Keratinocyte (primary cell): ENCODE results near the gene TENM4. TPM values are rescaled to one million over a fixed set of nuclear protein-coding genes. Genes with fewer than 3 reads are reported as not detected.

Experiments
- DNase-seq: peaks from one replicate; pipeline ENCODE4 v3.0.0-alpha.2; 2011; ENCODE audit warnings: low read depth, missing footprints, low spot score
- FAIRE-seq: peaks from 2 replicates; lab custom pipeline; 2011; peaks lifted over from hg19 to GRCh38; lab: Jason Lieb, UNC
- H2AFZ ChIP-seq: 2 replicates; pipeline ENCODE4 v1.6.0; 2012; ENCODE audit warnings: low read length, control low read depth, inconsistent platforms; ENCODE audit not compliant: control insufficient read depth
- H3K27ac ChIP-seq: 2 replicates; pipeline ENCODE4 v1.5.1; 2011; ENCODE audit warnings: low read length; ENCODE audit not compliant: control insufficient read depth, insufficient read depth
- H3K27me3 ChIP-seq: 3 replicates; pipeline ENCODE4 v1.6.0; 2011; ENCODE audit warnings: low read length; ENCODE audit not compliant: control insufficient read depth, insufficient read depth; ENCODE audit errors: extremely low read depth
- H3K36me3 ChIP-seq, 2 experiments: 2 replicates in 1 of 2; 3 replicates in 1 of 2; pipeline ENCODE4 v1.5.1; 2011; ENCODE audit warnings: low read length in 2 of 2, mild to moderate bottlenecking in 1 of 2; ENCODE audit not compliant: control insufficient read depth in 2 of 2, insufficient read depth in 2 of 2; ENCODE audit errors: extremely low read depth in 1 of 2
- H3K4me1 ChIP-seq: 3 replicates; pipeline ENCODE4 v1.5.1; 2011; ENCODE audit warnings: low read length; ENCODE audit not compliant: control insufficient read depth, insufficient read depth; ENCODE audit errors: extremely low read depth
- H3K4me2 ChIP-seq: 3 replicates; pipeline ENCODE4 v1.6.0; 2011; ENCODE audit warnings: low read depth, low read length; ENCODE audit not compliant: control insufficient read depth, insufficient read depth; ENCODE audit errors: extremely low read depth
- H3K4me3 ChIP-seq, 3 experiments: fragments of 200-600 bp in 1 of 3; sonication (generic) in 1 of 3; 2 replicates in 2 of 3; 3 replicates in 1 of 3; pipeline ENCODE4 v1.5.1; 2011 to 2016; ENCODE audit warnings: low read length in 3 of 3, mild to moderate bottlenecking in 3 of 3, control low read depth in 2 of 3, inconsistent platforms in 1 of 3, low read depth in 1 of 3, mixed read lengths in 1 of 3, mixed run types in 1 of 3, moderate library complexity in 1 of 3; ENCODE audit not compliant: control insufficient read depth in 2 of 3, insufficient read depth in 2 of 3; ENCODE audit errors: extremely low read depth in 1 of 3
- H3K79me2 ChIP-seq: 2 replicates; pipeline ENCODE4 v1.6.0; 2012; ENCODE audit warnings: low read length; ENCODE audit not compliant: control insufficient read depth, insufficient read depth
- H3K9ac ChIP-seq: 3 replicates; pipeline ENCODE4 v1.6.0; 2011; ENCODE audit warnings: low read length; ENCODE audit not compliant: control insufficient read depth, insufficient read depth; ENCODE audit errors: extremely low read depth
- H3K9me1 ChIP-seq: 3 replicates; pipeline ENCODE4 v1.6.0; 2011; ENCODE audit warnings: low read length; ENCODE audit not compliant: control insufficient read depth, insufficient read depth; ENCODE audit errors: extremely low read depth
- H3K9me3 ChIP-seq: 2 replicates; pipeline ENCODE4 v1.5.1; 2012; ENCODE audit warnings: low read depth, low read length; ENCODE audit not compliant: control insufficient read depth
- H4K20me1 ChIP-seq: 3 replicates; pipeline ENCODE4 v1.6.0; 2011; ENCODE audit warnings: low read length; ENCODE audit not compliant: control insufficient read depth, insufficient read depth; ENCODE audit errors: extremely low read depth
- EZH2 ChIP-seq: IDR thresholded peaks from one replicate; pipeline ENCODE4 v1.6.1; 2012; ENCODE audit warnings: inconsistent platforms, mild to moderate bottlenecking, low read length, moderate library complexity
- dilution Hi-C: fragments of 300-500 bp; cut with MboI; formaldehyde crosslinking; loops from one replicate; pipeline ENCODE4 v1.7.0; 2020; ENCODE audit warnings: low sequenced_read_pairs; ENCODE audit not compliant: extremely low pct_ligation_motif_present
- polyA plus RNA-seq, 5 experiments: library from polyadenylated mRNA; depleted of rRNA in 3 of 5; stranded (reverse) in 3 of 5; stranded (forward) in 1 of 5; unstranded in 1 of 5; fragments of >200 nt; gene quantifications; 1 replicate in 1 of 5; 2 replicates in 3 of 5; 3 replicates in 1 of 5; pipeline versions ENCODE4 v1.2.1 to v1.2.3, GENCODE V29; 2011 to 2012; ENCODE audit warnings: missing spikeins in 2 of 5, low read depth in 1 of 5, low replicate concordance in 1 of 5
- TF ChIP-seq, protein P1 (sequence below), 3 experiments: IDR thresholded peaks in 1 of 3; conservative IDR thresholded peaks in 1 of 3; optimal IDR thresholded peaks in 1 of 3; 2 replicates in 2 of 3; 3 replicates in 1 of 3; pipeline versions ENCODE3 to v1.5.1; 2011; ENCODE audit warnings: low read length in 3 of 3, mild to moderate bottlenecking in 3 of 3, moderate library complexity in 2 of 3, control low read depth in 1 of 3, inconsistent platforms in 1 of 3; ENCODE audit not compliant: insufficient read depth in 2 of 3; ENCODE audit errors: extremely low read depth in 1 of 3

TENM4 gene
- polyA plus RNA-seq, 1 donor (not counting 4 experiments of a cell fraction or from before 2014, with no cell fraction given): 3.5 TPM

DNA sequence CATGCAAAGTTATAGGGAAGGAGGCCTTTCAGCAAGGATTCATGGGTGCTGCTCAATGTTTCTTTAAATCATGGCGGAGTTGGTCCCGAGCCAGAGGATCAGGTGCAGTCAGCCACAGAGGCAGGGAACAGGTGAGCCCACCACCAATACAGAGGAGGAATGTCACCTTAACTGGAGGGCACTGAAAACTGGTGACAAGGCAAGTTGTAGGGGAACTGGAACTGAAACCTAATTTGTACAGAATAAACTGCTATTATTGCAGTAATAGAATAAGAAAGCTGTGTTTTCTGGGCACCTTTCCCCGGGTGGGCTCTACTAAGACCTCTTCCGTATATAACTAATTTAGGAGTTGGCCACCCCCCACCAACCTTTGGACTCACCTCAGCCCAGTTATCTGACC lies 570.2 kb downstream of the TENM4 start:
- no peaks in the 10 kb centered on the region for H3K9me3 ChIP-seq
- no peaks in the 10 kb centered on the region for H4K20me1 ChIP-seq
- H3K4me2 ChIP-seq: no peak overlapping the region
- DNase-seq (no peak), FAIRE-seq (no peak)
- H3K9me1 ChIP-seq: no peaks in the 10 kb centered on the region
- no peaks in the 10 kb centered on the region for H3K79me2 ChIP-seq
- no peaks in the 10 kb centered on the region for H3K36me3 ChIP-seq
- no peak overlapping the region for H3K27ac ChIP-seq
- H3K27me3 ChIP-seq: no peaks in the 10 kb centered on the region
- H3K4me3 ChIP-seq: no peak overlapping the region
- no peak overlapping the region for H2AFZ ChIP-seq
- no peak overlapping the region for H3K9ac ChIP-seq
- TF ChIP-seq, protein P1, sequence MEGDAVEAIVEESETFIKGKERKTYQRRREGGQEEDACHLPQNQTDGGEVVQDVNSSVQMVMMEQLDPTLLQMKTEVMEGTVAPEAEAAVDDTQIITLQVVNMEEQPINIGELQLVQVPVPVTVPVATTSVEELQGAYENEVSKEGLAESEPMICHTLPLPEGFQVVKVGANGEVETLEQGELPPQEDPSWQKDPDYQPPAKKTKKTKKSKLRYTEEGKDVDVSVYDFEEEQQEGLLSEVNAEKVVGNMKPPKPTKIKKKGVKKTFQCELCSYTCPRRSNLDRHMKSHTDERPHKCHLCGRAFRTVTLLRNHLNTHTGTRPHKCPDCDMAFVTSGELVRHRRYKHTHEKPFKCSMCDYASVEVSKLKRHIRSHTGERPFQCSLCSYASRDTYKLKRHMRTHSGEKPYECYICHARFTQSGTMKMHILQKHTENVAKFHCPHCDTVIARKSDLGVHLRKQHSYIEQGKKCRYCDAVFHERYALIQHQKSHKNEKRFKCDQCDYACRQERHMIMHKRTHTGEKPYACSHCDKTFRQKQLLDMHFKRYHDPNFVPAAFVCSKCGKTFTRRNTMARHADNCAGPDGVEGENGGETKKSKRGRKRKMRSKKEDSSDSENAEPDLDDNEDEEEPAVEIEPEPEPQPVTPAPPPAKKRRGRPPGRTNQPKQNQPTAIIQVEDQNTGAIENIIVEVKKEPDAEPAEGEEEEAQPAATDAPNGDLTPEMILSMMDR (optimal IDR thresholded peaks at IDR 0.05 in 1 of 3, IDR thresholded peaks at IDR 0.05 in 1 of 3, conservative IDR thresholded peaks at IDR 0.05 in 1 of 3; ENCODE audit: extremely low read depth in 1 of 3, insufficient read depth in 2 of 3, low read length in 3 of 3): no peak
- no peak for TF ChIP-seq EZH2
- no peaks in the 10 kb centered on the region for H3K4me1 ChIP-seq
- dilution Hi-C loops: no loop called here

DNA sequence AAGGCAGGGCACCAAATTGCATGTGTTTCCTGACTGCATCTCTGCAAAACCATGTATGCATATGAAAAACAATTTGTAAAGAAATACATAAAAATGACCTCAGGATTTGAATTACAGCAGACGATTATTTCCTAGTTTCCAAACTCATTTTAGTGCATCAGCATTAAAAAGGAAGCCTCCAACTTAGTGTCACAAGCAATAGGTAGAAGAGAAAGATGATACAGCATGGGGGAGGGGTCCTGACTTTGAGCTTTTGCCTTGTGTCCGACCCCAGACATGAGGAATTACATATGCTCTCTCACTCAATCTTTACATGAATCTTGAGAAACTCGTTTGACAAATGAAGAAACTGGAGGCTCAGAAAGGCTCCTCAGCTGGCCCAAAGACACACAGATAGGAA lies 571.5 kb downstream of the TENM4 start:
- H3K36me3 ChIP-seq: no peaks in the 10 kb centered on the region
- dilution Hi-C loops: no loop called here
- no peaks in the 10 kb centered on the region for H3K9me1 ChIP-seq
- H3K27ac ChIP-seq: no peak overlapping the region
- no peak overlapping the region for H3K4me3 ChIP-seq
- no peak overlapping the region for H3K4me2 ChIP-seq
- H4K20me1 ChIP-seq: no peaks in the 10 kb centered on the region
- FAIRE-seq: no peak
- no peak overlapping the region for H3K9ac ChIP-seq
- no peaks in the 10 kb centered on the region for H3K4me1 ChIP-seq
- H3K9me3 ChIP-seq: no peaks in the 10 kb centered on the region
- no peak for DNase-seq
- no peak overlapping the region for H2AFZ ChIP-seq
- no peak for TF ChIP-seq EZH2
- TF ChIP-seq, protein P1 (optimal IDR thresholded peaks at IDR 0.05 in 1 of 3, IDR thresholded peaks at IDR 0.05 in 1 of 3, conservative IDR thresholded peaks at IDR 0.05 in 1 of 3; ENCODE audit: extremely low read depth in 1 of 3, insufficient read depth in 2 of 3, low read length in 3 of 3): no peak
- H3K27me3 ChIP-seq: no peaks in the 10 kb centered on the region
- H3K79me2 ChIP-seq: no peaks in the 10 kb centered on the region
